ENCODE measurements around the gene TSHZ2. TPM values are rescaled to one million over a fixed set of nuclear protein-coding genes. Genes with fewer than 3 reads are reported as not detected.

TSHZ2 gene
- total RNA-seq, 1 donor from 2014 or later: 9.9 TPM

DNA sequence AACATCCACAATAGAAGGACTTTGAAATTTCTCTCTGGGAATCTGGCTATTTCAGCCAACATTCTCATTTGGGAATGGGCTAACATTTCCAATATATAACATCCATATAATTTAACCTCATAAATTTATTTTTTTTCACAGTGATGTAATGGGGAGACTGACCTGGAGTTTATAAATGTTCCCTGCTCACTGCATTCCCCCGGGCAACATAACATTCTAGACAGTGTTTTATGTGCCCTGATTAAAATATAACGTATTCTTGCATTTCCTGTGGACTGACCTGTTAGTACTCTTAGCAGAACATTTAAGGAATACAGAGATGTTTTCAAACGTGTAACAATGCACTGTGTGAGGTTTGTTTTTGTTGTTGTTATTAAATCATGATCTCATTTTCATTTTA, 20.9 kb downstream of the TSHZ2 start:
- Histone ChIP-seq H3K36me3 (ENCODE audit: control insufficient read depth in 3 of 3, insufficient read depth in 3 of 3, low read length in 3 of 3) (no peaks in the 10 kb centered on the region), H3K27me3 (ENCODE audit: control insufficient read depth in 3 of 3, insufficient read depth in 3 of 3, low read length in 3 of 3) (no peaks in the 10 kb centered on the region), H3K27ac (ENCODE audit: low read depth, low read length) (peak overlapping the region; percentile 44), H3K4me3 (ENCODE audit: low read length in 3 of 3) (no peak overlapping the region), H3K9me3 (ENCODE audit: control insufficient read depth in 3 of 3, low read length in 3 of 3) (no peaks in the 10 kb centered on the region), H3K9ac (ENCODE audit: low read depth in 1 of 3, low read length in 3 of 3) (no peak overlapping the region), H3K4me1 (ENCODE audit: control insufficient read depth in 3 of 3, insufficient read depth in 3 of 3, low read length in 3 of 3) (peaks cover 0 to 11% (median 0%) of the 10 kb centered on the region in 3 donors)

DNA sequence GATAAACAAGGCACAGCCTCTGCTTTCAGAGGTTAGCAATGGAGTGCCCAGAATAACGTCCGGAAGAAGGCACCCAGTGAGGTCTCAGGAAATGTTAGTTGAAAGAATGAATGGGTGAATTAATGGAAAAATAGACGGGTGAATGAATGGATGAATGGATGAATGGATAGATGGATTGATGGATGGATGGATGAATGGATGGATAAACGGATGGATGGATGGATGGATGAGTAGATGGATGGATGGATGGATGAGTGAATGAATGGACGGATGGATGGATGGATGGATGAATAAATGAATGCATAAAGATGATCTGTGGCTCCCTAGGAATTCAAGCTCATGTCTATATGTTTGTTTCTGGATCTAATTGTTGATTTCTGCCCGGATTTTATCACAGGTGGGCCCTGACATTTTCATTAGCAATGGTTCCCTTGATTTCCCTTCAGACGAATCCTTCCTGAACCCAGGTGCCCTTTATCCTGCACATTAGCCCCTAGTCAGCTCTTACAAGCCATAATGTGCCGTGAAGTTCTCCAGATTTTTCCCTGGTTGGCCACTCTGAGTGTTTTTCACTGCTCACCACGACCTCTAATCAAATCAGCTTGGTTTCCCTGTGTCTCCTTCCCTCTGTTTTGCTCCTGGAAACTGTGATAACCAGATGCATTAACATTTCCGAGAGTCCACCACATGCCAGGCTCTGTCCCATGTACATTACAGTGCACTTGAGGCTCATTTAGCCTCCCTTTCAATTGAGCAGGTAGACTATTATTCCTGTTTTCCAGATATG, 22.2 kb downstream of the TSHZ2 start:
- Histone ChIP-seq H3K9ac (ENCODE audit: low read depth in 1 of 3, low read length in 3 of 3) (no peak overlapping the region), H3K4me3 (ENCODE audit: low read length in 3 of 3) (no peak overlapping the region), H3K27ac (ENCODE audit: low read depth, low read length) (peak overlapping the region; percentile 7), H3K36me3 (ENCODE audit: control insufficient read depth in 3 of 3, insufficient read depth in 3 of 3, low read length in 3 of 3) (no peaks in the 10 kb centered on the region), H3K4me1 (ENCODE audit: control insufficient read depth in 3 of 3, insufficient read depth in 3 of 3, low read length in 3 of 3) (peaks cover 0 to 11% (median 0%) of the 10 kb centered on the region in 3 donors), H3K9me3 (ENCODE audit: control insufficient read depth in 3 of 3, low read length in 3 of 3) (no peaks in the 10 kb centered on the region), H3K27me3 (ENCODE audit: control insufficient read depth in 3 of 3, insufficient read depth in 3 of 3, low read length in 3 of 3) (no peaks in the 10 kb centered on the region)

- H3K9ac ChIP-seq (ENCODE audit: low read depth in 1 of 3, low read length in 3 of 3): no peak overlapping the region
Measured at GRCh38 chr20:52996130-52996529, 24.0 kb downstream of the TSHZ2 start.

DNA sequence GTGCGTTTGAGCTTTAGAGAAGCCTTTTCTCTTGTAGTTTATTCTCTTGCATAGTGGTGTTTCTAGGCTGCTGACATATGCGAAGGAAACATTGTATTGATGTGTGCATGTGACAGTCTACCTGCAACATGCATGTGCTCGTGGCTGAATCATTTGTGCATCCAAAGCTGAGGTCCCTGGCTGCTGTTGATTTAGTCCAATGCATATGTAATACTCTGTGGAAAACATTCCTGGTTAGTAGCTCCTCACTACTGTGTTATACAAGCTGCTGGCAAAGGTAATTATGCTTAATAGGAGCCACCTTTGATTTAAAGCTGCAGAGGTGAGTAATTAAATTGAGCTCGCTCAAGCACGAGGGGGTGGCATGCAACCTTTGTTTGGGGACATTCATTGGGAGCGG, 24.5 kb downstream of the TSHZ2 start:
- Histone ChIP-seq H3K9ac (ENCODE audit: low read depth in 1 of 3, low read length in 3 of 3) (no peak overlapping the region), H3K27me3 (ENCODE audit: control insufficient read depth in 3 of 3, insufficient read depth in 3 of 3, low read length in 3 of 3) (no peaks in the 10 kb centered on the region), H3K27ac (ENCODE audit: low read depth, low read length) (no peak overlapping the region), H3K9me3 (ENCODE audit: control insufficient read depth in 3 of 3, low read length in 3 of 3) (no peaks in the 10 kb centered on the region), H3K4me3 (ENCODE audit: low read length in 3 of 3) (no peak overlapping the region), H3K36me3 (ENCODE audit: control insufficient read depth in 3 of 3, insufficient read depth in 3 of 3, low read length in 3 of 3) (no peaks in the 10 kb centered on the region), H3K4me1 (ENCODE audit: control insufficient read depth in 3 of 3, insufficient read depth in 3 of 3, low read length in 3 of 3) (peaks cover 0 to 10% (median 0%) of the 10 kb centered on the region in 3 donors)

More at GRCh38 chr20:52996130-52996529, 24.0 kb downstream of the TSHZ2 start:
- Histone ChIP-seq H3K27ac (ENCODE audit: low read depth, low read length) (no peak overlapping the region), H3K27me3 (ENCODE audit: control insufficient read depth in 3 of 3, insufficient read depth in 3 of 3, low read length in 3 of 3) (no peaks in the 10 kb centered on the region), H3K9me3 (ENCODE audit: control insufficient read depth in 3 of 3, low read length in 3 of 3) (no peaks in the 10 kb centered on the region), H3K36me3 (ENCODE audit: control insufficient read depth in 3 of 3, insufficient read depth in 3 of 3, low read length in 3 of 3) (no peaks in the 10 kb centered on the region), H3K4me3 (ENCODE audit: low read length in 3 of 3) (no peak overlapping the region), H3K4me1 (ENCODE audit: control insufficient read depth in 3 of 3, insufficient read depth in 3 of 3, low read length in 3 of 3) (peaks cover 0 to 11% (median 0%) of the 10 kb centered on the region in 3 donors)

GRCh38 chr20:52998268-52998667, 26.1 kb downstream of the TSHZ2 start:
- no peaks in the 10 kb centered on the region for H3K27me3 ChIP-seq (ENCODE audit: control insufficient read depth in 3 of 3, insufficient read depth in 3 of 3, low read length in 3 of 3)
- H3K9ac ChIP-seq (ENCODE audit: low read depth in 1 of 3, low read length in 3 of 3): no peak overlapping the region
- no peak overlapping the region for H3K27ac ChIP-seq (ENCODE audit: low read depth, low read length)
- H3K4me1 ChIP-seq (ENCODE audit: control insufficient read depth in 3 of 3, insufficient read depth in 3 of 3, low read length in 3 of 3): peaks cover 0 to 3% (median 2%) of the 10 kb centered on the region in 3 donors
- H3K4me3 ChIP-seq (ENCODE audit: low read length in 3 of 3): no peak overlapping the region
- no peaks in the 10 kb centered on the region for H3K9me3 ChIP-seq (ENCODE audit: control insufficient read depth in 3 of 3, low read length in 3 of 3)
- no peaks in the 10 kb centered on the region for H3K36me3 ChIP-seq (ENCODE audit: control insufficient read depth in 3 of 3, insufficient read depth in 3 of 3, low read length in 3 of 3)

- Histone ChIP-seq H3K4me1 (ENCODE audit: control insufficient read depth in 3 of 3, insufficient read depth in 3 of 3, low read length in 3 of 3) (peaks cover 0 to 3% (median 2%) of the 10 kb centered on the region in 3 donors), H3K4me3 (ENCODE audit: low read length in 3 of 3) (no peak overlapping the region), H3K36me3 (ENCODE audit: control insufficient read depth in 3 of 3, insufficient read depth in 3 of 3, low read length in 3 of 3) (no peaks in the 10 kb centered on the region), H3K9ac (ENCODE audit: low read depth in 1 of 3, low read length in 3 of 3) (no peak overlapping the region), H3K27ac (ENCODE audit: low read depth, low read length) (no peak overlapping the region), H3K27me3 (ENCODE audit: control insufficient read depth in 3 of 3, insufficient read depth in 3 of 3, low read length in 3 of 3) (no peaks in the 10 kb centered on the region), H3K9me3 (ENCODE audit: control insufficient read depth in 3 of 3, low read length in 3 of 3) (no peaks in the 10 kb centered on the region)
Measured at GRCh38 chr20:52999040-52999439, 26.9 kb downstream of the TSHZ2 start.

DNA sequence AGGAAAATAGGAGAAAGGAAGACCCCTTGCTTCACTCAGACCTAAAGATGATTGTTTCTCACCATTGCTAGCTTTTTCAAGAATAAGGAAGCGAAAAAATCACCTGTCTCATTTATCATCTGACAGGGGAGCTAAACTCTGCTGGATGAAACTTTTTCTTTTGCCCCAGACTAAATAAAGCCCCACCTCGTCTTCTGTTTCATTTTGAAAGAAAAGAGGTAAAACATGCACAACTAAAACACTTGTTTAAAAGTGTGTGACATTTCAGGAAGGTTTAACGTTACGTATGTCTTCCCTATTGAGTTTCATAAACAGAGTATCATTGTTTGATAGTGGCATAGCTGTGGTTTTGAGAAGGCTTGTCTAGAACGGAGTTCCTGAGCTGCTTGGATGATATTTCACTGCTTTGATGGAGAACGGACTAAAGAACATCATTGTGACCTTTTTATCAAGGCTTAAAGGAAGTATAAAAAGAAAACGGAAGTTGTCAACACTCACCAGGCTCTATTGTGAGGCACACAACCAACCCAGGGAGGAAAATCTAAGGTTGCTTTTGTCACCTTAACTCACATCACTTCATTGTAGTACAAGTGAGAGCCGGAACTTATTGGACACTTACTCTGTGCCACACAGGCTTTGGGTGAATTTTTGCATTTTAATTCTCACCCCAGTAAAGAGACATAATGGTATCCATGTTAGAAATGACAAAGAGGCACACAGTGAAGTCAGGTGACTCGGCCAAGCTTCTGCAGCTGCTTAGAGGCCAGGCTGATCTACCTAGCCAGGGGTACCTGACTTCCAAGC, 29.5 kb downstream of the TSHZ2 start:
- H3K36me3 ChIP-seq (ENCODE audit: control insufficient read depth in 3 of 3, insufficient read depth in 3 of 3, low read length in 3 of 3): no peaks in the 10 kb centered on the region
- H3K9me3 ChIP-seq (ENCODE audit: control insufficient read depth in 3 of 3, low read length in 3 of 3): no peaks in the 10 kb centered on the region
- H3K4me1 ChIP-seq (ENCODE audit: control insufficient read depth in 3 of 3, insufficient read depth in 3 of 3, low read length in 3 of 3): peaks cover 0 to 3% (median 2%) of the 10 kb centered on the region in 3 donors
- no peaks in the 10 kb centered on the region for H3K27me3 ChIP-seq (ENCODE audit: control insufficient read depth in 3 of 3, insufficient read depth in 3 of 3, low read length in 3 of 3)
- no peak overlapping the region for H3K9ac ChIP-seq (ENCODE audit: low read depth in 1 of 3, low read length in 3 of 3)
- no peak overlapping the region for H3K4me3 ChIP-seq (ENCODE audit: low read length in 3 of 3)
- no peak overlapping the region for H3K27ac ChIP-seq (ENCODE audit: low read depth, low read length)

GRCh38 chr20:53002786-53003185, 30.6 kb downstream of the TSHZ2 start:
- Histone ChIP-seq H3K4me1 (ENCODE audit: control insufficient read depth in 3 of 3, insufficient read depth in 3 of 3, low read length in 3 of 3) (peaks cover 0 to 3% (median 2%) of the 10 kb centered on the region in 3 donors), H3K9me3 (ENCODE audit: control insufficient read depth in 3 of 3, low read length in 3 of 3) (no peaks in the 10 kb centered on the region), H3K36me3 (ENCODE audit: control insufficient read depth in 3 of 3, insufficient read depth in 3 of 3, low read length in 3 of 3) (no peaks in the 10 kb centered on the region), H3K4me3 (ENCODE audit: low read length in 3 of 3) (no peak overlapping the region), H3K27me3 (ENCODE audit: control insufficient read depth in 3 of 3, insufficient read depth in 3 of 3, low read length in 3 of 3) (no peaks in the 10 kb centered on the region), H3K27ac (ENCODE audit: low read depth, low read length) (no peak overlapping the region), H3K9ac (ENCODE audit: low read depth in 1 of 3, low read length in 3 of 3) (no peak overlapping the region)

- Histone ChIP-seq H3K27ac (ENCODE audit: low read depth, low read length) (no peak overlapping the region), H3K4me1 (ENCODE audit: control insufficient read depth in 3 of 3, insufficient read depth in 3 of 3, low read length in 3 of 3) (peaks cover 0 to 3% (median 2%) of the 10 kb centered on the region in 3 donors), H3K27me3 (ENCODE audit: control insufficient read depth in 3 of 3, insufficient read depth in 3 of 3, low read length in 3 of 3) (no peaks in the 10 kb centered on the region), H3K36me3 (ENCODE audit: control insufficient read depth in 3 of 3, insufficient read depth in 3 of 3, low read length in 3 of 3) (no peaks in the 10 kb centered on the region), H3K4me3 (ENCODE audit: low read length in 3 of 3) (no peak overlapping the region), H3K9me3 (ENCODE audit: control insufficient read depth in 3 of 3, low read length in 3 of 3) (no peaks in the 10 kb centered on the region), H3K9ac (ENCODE audit: low read depth in 1 of 3, low read length in 3 of 3) (no peak overlapping the region)
Measured at GRCh38 chr20:53003420-53004154, 31.4 kb downstream of the TSHZ2 start.

Measured in skeletal muscle tissue (tissue), 4 donors.